H9 (cell line): ENCODE data around the gene UBA1. TPM values are rescaled to one million over a fixed set of nuclear protein-coding genes. Genes with fewer than 3 reads are reported as not detected.
"Not testable (repeated sequence)": the region's sequence is repeated elsewhere in the genome, so short reads cannot be mapped to it uniquely, and the experiment has no call there.

Experiments
- DNase-seq: peaks from one replicate; pipeline ENCODE4 v3.0.0-alpha.2; 2017
- H2AFZ ChIP-seq: one replicate; pipeline ENCODE4 v1.6.1; 2013; ENCODE audit warnings: mild to moderate bottlenecking, low read length, control low read depth, moderate library complexity
- H2AK5ac ChIP-seq: 2 replicates; pipeline ENCODE4 v1.6.1; 2013; ENCODE audit warnings: low read length, control low read depth, mixed read lengths; ENCODE audit not compliant: insufficient read length
- H2BK120ac ChIP-seq: one replicate; pipeline ENCODE4 v1.6.1; 2013; ENCODE audit warnings: low read depth, mild to moderate bottlenecking, low read length, control low read depth, inconsistent platforms; ENCODE audit not compliant: poor library complexity, severe bottlenecking
- H2BK12ac ChIP-seq: 2 replicates; pipeline ENCODE4 v1.6.1; 2013; ENCODE audit warnings: low read length, control low read depth, mixed read lengths, low read depth; ENCODE audit not compliant: insufficient read length
- H2BK15ac ChIP-seq: 2 replicates; pipeline ENCODE4 v1.6.1; 2013; ENCODE audit warnings: low read depth, low read length, control low read depth
- H2BK20ac ChIP-seq: one replicate; pipeline ENCODE4 v1.6.1; 2013; ENCODE audit warnings: low read depth, mild to moderate bottlenecking, low read length, control low read depth, inconsistent platforms; ENCODE audit not compliant: poor library complexity, severe bottlenecking
- H2BK5ac ChIP-seq: 2 replicates; pipeline ENCODE4 v1.6.1; 2013; ENCODE audit warnings: low read length, control low read depth, mixed read lengths; ENCODE audit not compliant: insufficient read length
- H3K14ac ChIP-seq: 2 replicates; pipeline ENCODE4 v1.6.1; 2013; ENCODE audit warnings: low read length, control low read depth; ENCODE audit not compliant: insufficient read depth
- H3K18ac ChIP-seq: 2 replicates; pipeline ENCODE4 v1.6.1; 2013; ENCODE audit warnings: low read depth, mild to moderate bottlenecking, mixed read lengths, low read length, control low read depth; ENCODE audit not compliant: insufficient read length
- H3K23ac ChIP-seq: 2 replicates; pipeline ENCODE4 v1.6.1; 2013; ENCODE audit warnings: low read length, control low read depth, mixed read lengths, low read depth; ENCODE audit not compliant: insufficient read length
- H3K23me2 ChIP-seq: 2 replicates; pipeline ENCODE4 v1.6.1; 2013; ENCODE audit warnings: low read depth, mild to moderate bottlenecking, mixed read lengths, low read length, control low read depth; ENCODE audit not compliant: insufficient read length, poor library complexity, severe bottlenecking
- H3K27ac ChIP-seq: 2 replicates; pipeline ENCODE4 v1.5.1; 2013; ENCODE audit warnings: low read length, control low read depth, mixed read lengths, low read depth; ENCODE audit not compliant: insufficient read length
- H3K27me3 ChIP-seq: 2 replicates; pipeline ENCODE4 v1.6.1; 2013; ENCODE audit warnings: low read length, control low read depth, inconsistent platforms; ENCODE audit not compliant: insufficient read depth
- H3K4ac ChIP-seq: 2 replicates; pipeline ENCODE4 v1.6.1; 2013; ENCODE audit warnings: low read depth, mild to moderate bottlenecking, control low read depth, inconsistent platforms, low read length, moderate library complexity
- H3K4me1 ChIP-seq: 2 replicates; pipeline ENCODE4 v1.6.1; 2013; ENCODE audit warnings: low read length, control low read depth, inconsistent platforms; ENCODE audit not compliant: insufficient read depth
- H3K4me2 ChIP-seq: 2 replicates; pipeline ENCODE4 v1.6.1; 2013; ENCODE audit warnings: low read length, control low read depth, mixed read lengths; ENCODE audit not compliant: insufficient read length, insufficient read depth
- H3K56ac ChIP-seq: 2 replicates; pipeline ENCODE4 v1.6.1; 2013; ENCODE audit warnings: low read depth, mild to moderate bottlenecking, mixed read lengths, low read length, control low read depth; ENCODE audit not compliant: insufficient read length
- H3K79me1 ChIP-seq: 2 replicates; pipeline ENCODE4 v1.6.1; 2013; ENCODE audit warnings: low read depth, mild to moderate bottlenecking, moderate library complexity, low read length, control low read depth, inconsistent platforms; ENCODE audit not compliant: insufficient read depth, poor library complexity, severe bottlenecking
- H3K79me2 ChIP-seq: 2 replicates; pipeline ENCODE4 v1.6.1; 2013; ENCODE audit warnings: low read length, control low read depth, inconsistent platforms; ENCODE audit not compliant: insufficient read depth
- H3K9ac ChIP-seq: 2 replicates; pipeline ENCODE4 v1.6.1; 2013; ENCODE audit warnings: low read length, control low read depth, mixed read lengths; ENCODE audit not compliant: insufficient read length; ENCODE audit errors: extremely low read depth
- H3K9me3 ChIP-seq: one replicate; pipeline ENCODE4 v1.6.1; 2013; ENCODE audit warnings: low read depth, low read length, inconsistent platforms; ENCODE audit not compliant: control insufficient read depth
- H3T11ph ChIP-seq: one replicate; pipeline ENCODE4 v1.6.1; 2013; ENCODE audit warnings: mild to moderate bottlenecking, low read length, control low read depth, inconsistent platforms
- H4K20me1 ChIP-seq: one replicate; pipeline ENCODE4 v1.6.1; 2013; ENCODE audit not compliant: control insufficient read depth, insufficient read length, insufficient read depth
- H4K5ac ChIP-seq: 2 replicates; pipeline ENCODE4 v1.6.1; 2013; ENCODE audit warnings: low read depth, mild to moderate bottlenecking, mixed read lengths, low read length, control low read depth; ENCODE audit not compliant: insufficient read length
- H4K8ac ChIP-seq: replicated peaks from 2 replicates; pipeline ENCODE4 v1.6.1; 2013; ENCODE audit warnings: low read length, control low read depth, mixed read lengths, low read depth; ENCODE audit not compliant: insufficient read length
- H4K91ac ChIP-seq: 2 replicates; pipeline ENCODE4 v1.6.1; 2013; ENCODE audit warnings: low read depth, mild to moderate bottlenecking, moderate library complexity, mixed read lengths, low read length, control low read depth; ENCODE audit not compliant: insufficient read length
- H3K27ac Mint-ChIP-seq, 3 experiments: 2 replicates in 2 of 3; 3 replicates in 1 of 3; pipeline ENCODE4 v1.8.0; 2020 to 2021; ENCODE audit warnings: mixed read lengths in 3 of 3, mild to moderate bottlenecking in 1 of 3, moderate library complexity in 1 of 3
- H3K27me3 Mint-ChIP-seq: 2 replicates; pipeline ENCODE4 v1.8.0; 2021; ENCODE audit warnings: low read depth, mild to moderate bottlenecking, moderate library complexity, mixed read lengths
- H3K36me3 Mint-ChIP-seq, 3 experiments: 2 replicates in 2 of 3; 3 replicates in 1 of 3; pipeline ENCODE4 v1.8.0; 2020 to 2021; ENCODE audit warnings: low read depth in 3 of 3, mixed read lengths in 3 of 3; ENCODE audit not compliant: insufficient read depth in 1 of 3
- H3K4me1 Mint-ChIP-seq, 2 experiments: 2 replicates each; pipeline ENCODE4 v1.8.0; 2020; ENCODE audit warnings: mixed read lengths in 2 of 2
- H3K4me3 Mint-ChIP-seq, 2 experiments: 2 replicates in 1 of 2; 3 replicates in 1 of 2; pipeline ENCODE4 v1.8.0; 2020 to 2021; ENCODE audit warnings: mild to moderate bottlenecking in 2 of 2, mixed read lengths in 2 of 2, moderate library complexity in 1 of 2
- H3K9me3 Mint-ChIP-seq, 2 experiments: 2 replicates in 1 of 2; 3 replicates in 1 of 2; pipeline ENCODE4 v1.8.0; 2020; ENCODE audit warnings: mild to moderate bottlenecking in 2 of 2, mixed read lengths in 2 of 2, moderate library complexity in 1 of 2
- WGBS: extraction: QIAGEN DNeasy Blood & Tissue Kit; methylation state at CpG from one replicate; pipeline ENCODE4 v1.1.7; 2013; ENCODE audit warnings: missing lambda C conversion rate, low lambda C conversion rate, mixed read lengths; ENCODE audit not compliant: insufficient read length; ENCODE audit errors: extremely low coverage; 5-methylcytosine and 5-hydroxymethylcytosine counted together
- total RNA-seq: library from RNA; stranded (reverse); gene quantifications from 2 replicates; pipeline ENCODE4 v1.2.1, GENCODE V29; 2021
- TF ChIP-seq, protein P1 (sequence below): fragments of 200-600 bp; sonication (generic); conservative IDR thresholded peaks from 3 replicates; pipeline ENCODE4 v1.8.0; 2021; ENCODE audit warnings: antibody characterized with exemption, mild to moderate bottlenecking

Gene UBA1
- total RNA-seq, 1 experiment from 2014 or later, result 427 TPM

GRCh38 chrX:47250017-47250347 lies 56.4 kb downstream of the UBA1 start:
- H3K4me1 Mint-ChIP-seq, result no peaks in the 10 kb centered on the region

GRCh38 chrX:47257620-47258019 lies 64.0 kb downstream of the UBA1 start:
- not testable (repeated sequence) for H3K23me2 ChIP-seq, H3K79me2 ChIP-seq, H3K27me3 ChIP-seq, H2BK120ac ChIP-seq, H3K27ac ChIP-seq, H3K56ac ChIP-seq, H3K23ac ChIP-seq, H2AK5ac ChIP-seq, H3K18ac ChIP-seq, H4K91ac ChIP-seq, H2BK20ac ChIP-seq, H2BK5ac ChIP-seq, H3T11ph ChIP-seq, H3K9me3 ChIP-seq, DNase-seq, H3K14ac ChIP-seq, H3K4me2 ChIP-seq, H4K5ac ChIP-seq, H2BK15ac ChIP-seq, H3K79me1 ChIP-seq, H3K4me3 Mint-ChIP-seq, H2BK12ac ChIP-seq, H2AFZ ChIP-seq, H3K27ac Mint-ChIP-seq, H4K8ac ChIP-seq, H3K9ac ChIP-seq, H3K27me3 Mint-ChIP-seq, H3K4me1 Mint-ChIP-seq, H4K20me1 ChIP-seq, H3K4ac ChIP-seq, H3K36me3 Mint-ChIP-seq, H3K4me1 ChIP-seq
- H3K9me3 Mint-ChIP-seq, result peaks cover 54 to 69% of the 10 kb centered on the region in 2 experiments
- WGBS, result no CpG with 5 or more reads among the region's 12 CpGs

More at GRCh38 chrX:47250017-47250347, 56.4 kb downstream of the UBA1 start:
- no peak overlapping the region for H3K27ac Mint-ChIP-seq
- DNase-seq, result no peak
- Histone ChIP-seq H2BK5ac (no peak overlapping the region), H4K5ac (no peak overlapping the region), H3K4me2 (no peak overlapping the region), H2BK12ac (no peak overlapping the region), H3K79me1 (no peaks in the 10 kb centered on the region), H3K27ac (no peak overlapping the region), H3K4me1 (no peaks in the 10 kb centered on the region), H3K14ac (no peak overlapping the region), H2BK120ac (no peak overlapping the region), H3K9ac (no peak overlapping the region), H3K79me2 (no peaks in the 10 kb centered on the region), H2AFZ (no peak overlapping the region), H2BK15ac (no peak overlapping the region), H3K27me3 (no peaks in the 10 kb centered on the region), H3T11ph (no peak overlapping the region), H4K20me1 (no peaks in the 10 kb centered on the region), H3K18ac (no peak overlapping the region), H3K23ac (no peak overlapping the region), H2BK20ac (no peak overlapping the region), H2AK5ac (no peak overlapping the region), H4K8ac (no peak overlapping the region), H3K4ac (no peak overlapping the region), H3K9me3 (no peaks in the 10 kb centered on the region), H4K91ac (no peak overlapping the region), H3K23me2 (no peaks in the 10 kb centered on the region), H3K56ac (no peak overlapping the region)
- no peaks in the 10 kb centered on the region; the same call in none of the 2 replicates for H3K27me3 Mint-ChIP-seq
- no peak overlapping the region for H3K4me3 Mint-ChIP-seq
- TF ChIP-seq, protein P1, sequence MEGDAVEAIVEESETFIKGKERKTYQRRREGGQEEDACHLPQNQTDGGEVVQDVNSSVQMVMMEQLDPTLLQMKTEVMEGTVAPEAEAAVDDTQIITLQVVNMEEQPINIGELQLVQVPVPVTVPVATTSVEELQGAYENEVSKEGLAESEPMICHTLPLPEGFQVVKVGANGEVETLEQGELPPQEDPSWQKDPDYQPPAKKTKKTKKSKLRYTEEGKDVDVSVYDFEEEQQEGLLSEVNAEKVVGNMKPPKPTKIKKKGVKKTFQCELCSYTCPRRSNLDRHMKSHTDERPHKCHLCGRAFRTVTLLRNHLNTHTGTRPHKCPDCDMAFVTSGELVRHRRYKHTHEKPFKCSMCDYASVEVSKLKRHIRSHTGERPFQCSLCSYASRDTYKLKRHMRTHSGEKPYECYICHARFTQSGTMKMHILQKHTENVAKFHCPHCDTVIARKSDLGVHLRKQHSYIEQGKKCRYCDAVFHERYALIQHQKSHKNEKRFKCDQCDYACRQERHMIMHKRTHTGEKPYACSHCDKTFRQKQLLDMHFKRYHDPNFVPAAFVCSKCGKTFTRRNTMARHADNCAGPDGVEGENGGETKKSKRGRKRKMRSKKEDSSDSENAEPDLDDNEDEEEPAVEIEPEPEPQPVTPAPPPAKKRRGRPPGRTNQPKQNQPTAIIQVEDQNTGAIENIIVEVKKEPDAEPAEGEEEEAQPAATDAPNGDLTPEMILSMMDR, result no peak
- H3K9me3 Mint-ChIP-seq, result peaks cover 15 to 18% of the 10 kb centered on the region in 2 experiments
- H3K36me3 Mint-ChIP-seq, result peaks cover 15 to 45% (median 38%) of the 10 kb centered on the region in 3 experiments; a peak in 6 of 7 replicates
- WGBS, result no CpG with 5 or more reads among the region's 6 CpGs
